Naive thymus-derived CD4-positive, alpha-beta T cell (primary cell): ENCODE measurements around the gene SLX4IP. TPM values are rescaled to one million over a fixed set of nuclear protein-coding genes. Genes with fewer than 3 reads are reported as not detected.

Source experiments
- ATAC-seq: fragments of 150-1000 bp; cut with Tn5 transposase; 2 replicates; pipeline ENCODE4 v1.10.0; 2021; ENCODE audit warnings: mild to moderate bottlenecking, moderate library complexity
- CTCF ChIA-PET: fragments of 350-600 bp; sonication (Branson Sonifier 250); formaldehyde crosslinking; loops from one replicate; lab custom pipeline; 2021; ENCODE audit warnings: antibody characterized with exemption; lab: Charles Lee
- POLR2A ChIA-PET: fragments of 350-600 bp; sonication (Branson Sonifier 250); formaldehyde crosslinking; loops from one replicate; lab custom pipeline; 2021; ENCODE audit warnings: antibody characterized with exemption, inconsistent platforms; lab: Charles Lee
- DNase-seq, 9 donors: peaks; one replicate each; pipeline versions ENCODE4 v3.0.0 to v3.0.0-alpha.2; 2020 to 2022; ENCODE audit warnings: mixed read lengths in 1 of 9
- H3K27ac ChIP-seq: one replicate; pipeline ENCODE4 v1.7.0; 2013; ENCODE audit warnings: mild to moderate bottlenecking, low read depth, low read length, moderate library complexity
- H3K27me3 ChIP-seq, 2 donors: one replicate each; pipeline ENCODE4 v1.7.0; 2013; ENCODE audit warnings: low read length in 2 of 2, mild to moderate bottlenecking in 2 of 2, moderate library complexity in 2 of 2; ENCODE audit not compliant: control insufficient read depth in 2 of 2, insufficient read depth in 2 of 2
- H3K36me3 ChIP-seq, 3 experiments: 1 replicate in 2 of 3; 2 replicates in 1 of 3; pipeline ENCODE4 v1.7.0; 2013; ENCODE audit warnings: low read length in 3 of 3, mild to moderate bottlenecking in 3 of 3, moderate library complexity in 1 of 3; ENCODE audit not compliant: insufficient read depth in 3 of 3, control insufficient read depth in 2 of 3
- H3K4me1 ChIP-seq, 2 donors: one replicate each; pipeline ENCODE4 v1.7.0; 2013; ENCODE audit warnings: low read length in 2 of 2, mild to moderate bottlenecking in 2 of 2, moderate library complexity in 1 of 2; ENCODE audit not compliant: control insufficient read depth in 2 of 2, insufficient read depth in 2 of 2
- H3K4me3 ChIP-seq: 2 replicates; pipeline ENCODE4 v1.7.0; 2013; ENCODE audit warnings: mild to moderate bottlenecking, low read length
- H3K9me3 ChIP-seq, 3 experiments: 1 replicate in 2 of 3; 2 replicates in 1 of 3; pipeline ENCODE4 v1.7.0; 2013; ENCODE audit warnings: low read length in 3 of 3; ENCODE audit not compliant: control insufficient read depth in 2 of 3
- H3K27ac Mint-ChIP-seq, 9 donors: one replicate each; pipeline ENCODE4 v1.8.0; 2020 to 2022; ENCODE audit warnings: mixed read lengths in 9 of 9, mild to moderate bottlenecking in 8 of 9, moderate library complexity in 5 of 9, inconsistent platforms in 2 of 9
- H3K27me3 Mint-ChIP-seq, 5 donors: one replicate each; pipeline ENCODE4 v1.8.0; 2021 to 2022; ENCODE audit warnings: mixed read lengths in 5 of 5, mild to moderate bottlenecking in 1 of 5
- H3K36me3 Mint-ChIP-seq, 5 donors: one replicate each; pipeline ENCODE4 v1.8.0; 2020 to 2022; ENCODE audit warnings: mixed read lengths in 5 of 5, mild to moderate bottlenecking in 3 of 5, inconsistent platforms in 1 of 5
- H3K4me1 Mint-ChIP-seq, 7 donors: one replicate each; pipeline ENCODE4 v1.8.0; 2020 to 2022; ENCODE audit warnings: mixed read lengths in 7 of 7, mild to moderate bottlenecking in 3 of 7, inconsistent platforms in 1 of 7
- H3K4me3 Mint-ChIP-seq, 10 donors: one replicate each; pipeline ENCODE4 v1.8.0; 2020 to 2022; ENCODE audit warnings: mild to moderate bottlenecking in 10 of 10, mixed read lengths in 10 of 10, moderate library complexity in 6 of 10, inconsistent platforms in 2 of 10
- H3K9me3 Mint-ChIP-seq, 11 donors: one replicate each; pipeline ENCODE4 v1.8.0; 2020 to 2022; ENCODE audit warnings: mixed read lengths in 11 of 11, mild to moderate bottlenecking in 4 of 11, inconsistent platforms in 1 of 11, moderate library complexity in 1 of 11
- intact Hi-C, 2 donors: fragments of 100-400 bp; cut with micrococcal nuclease; formaldehyde crosslinking; loops; one replicate each; pipeline ENCODE4 v1.15.1; 2023
- polyA plus RNA-seq, 2 donors: library from polyadenylated mRNA; unstranded; fragments of 300-500 nt; fragmentation: Illumina TruSeq; gene quantifications; one replicate each; pipeline ENCODE4 v1.2.3, GENCODE V29; 2021
- total RNA-seq, 6 experiments: library from RNA in 5 of 6; stranded (reverse) in 5 of 6; gene quantifications; 1 replicate in 5 of 6; 2 replicates in 1 of 6; pipeline ENCODE4 v1.2.3 and lab custom pipeline; 2021 to 2026

Gene SLX4IP
- total and polyA plus RNA-seq, 7 experiments from 2014 or later: 1.6 to 8.2 (median 5.3) TPM

DNA sequence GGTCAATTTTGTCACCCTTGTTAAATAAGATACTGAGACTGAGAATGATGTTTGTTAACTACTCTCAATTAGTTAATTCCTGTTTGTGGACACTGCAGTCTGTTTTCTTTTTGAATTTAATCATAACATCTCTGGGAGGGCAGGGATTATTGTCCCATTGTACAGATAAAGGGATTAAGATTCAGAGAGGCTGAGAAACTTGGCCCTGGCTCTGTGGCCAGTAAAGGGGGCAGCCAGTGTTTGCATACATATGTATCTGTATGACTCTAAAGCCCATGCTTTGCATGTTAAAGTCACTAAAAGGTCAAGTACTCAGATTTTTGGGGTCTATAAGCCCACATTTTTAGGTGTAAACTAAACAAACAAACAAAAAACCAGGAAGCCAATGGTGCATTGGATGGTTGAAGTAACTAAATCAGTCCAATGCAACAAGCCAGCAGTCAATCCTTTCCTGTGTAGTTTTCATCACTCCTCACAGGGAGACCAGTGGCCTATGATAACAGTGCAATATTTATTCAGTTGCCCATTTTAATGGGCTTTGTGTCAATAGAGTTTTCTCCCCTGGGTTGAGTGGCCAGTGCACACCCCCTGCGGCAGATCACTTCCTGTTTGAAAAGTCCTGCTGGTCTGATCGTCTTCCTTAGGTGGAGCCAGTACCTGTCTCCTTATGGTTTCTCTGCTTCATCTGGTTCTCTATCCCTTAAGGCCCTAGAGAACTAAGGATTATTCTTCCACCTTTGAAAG, 106.7 kb downstream of the SLX4IP start:
- H3K36me3 ChIP-seq: no peaks in the 10 kb centered on the region
- no peaks in the 10 kb centered on the region for H3K27me3 Mint-ChIP-seq
- H3K27ac Mint-ChIP-seq: no peak overlapping the region
- no peak overlapping the region for H3K27ac ChIP-seq
- H3K4me3 ChIP-seq: no peak overlapping the region
- no peaks in the 10 kb centered on the region for H3K9me3 ChIP-seq
- ATAC-seq (no peak), DNase-seq (no peak)
- H3K4me3 Mint-ChIP-seq: no peak overlapping the region
- ChIA-PET CTCF (no interaction called here), POLR2A (no interaction called here)
- peaks cover 9 to 40% (median 26%) of the 10 kb centered on the region in 7 donors for H3K4me1 Mint-ChIP-seq
- no peaks in the 10 kb centered on the region for H3K27me3 ChIP-seq
- peaks cover 0 to 13% of the 10 kb centered on the region in 2 donors for H3K4me1 ChIP-seq
- intact Hi-C loops: no loop called here
- peaks cover 0 to 8% (median 0%) of the 10 kb centered on the region in 5 donors for H3K36me3 Mint-ChIP-seq
- peaks cover 0 to 1% (median 0%) of the 10 kb centered on the region in 11 donors for H3K9me3 Mint-ChIP-seq

DNA sequence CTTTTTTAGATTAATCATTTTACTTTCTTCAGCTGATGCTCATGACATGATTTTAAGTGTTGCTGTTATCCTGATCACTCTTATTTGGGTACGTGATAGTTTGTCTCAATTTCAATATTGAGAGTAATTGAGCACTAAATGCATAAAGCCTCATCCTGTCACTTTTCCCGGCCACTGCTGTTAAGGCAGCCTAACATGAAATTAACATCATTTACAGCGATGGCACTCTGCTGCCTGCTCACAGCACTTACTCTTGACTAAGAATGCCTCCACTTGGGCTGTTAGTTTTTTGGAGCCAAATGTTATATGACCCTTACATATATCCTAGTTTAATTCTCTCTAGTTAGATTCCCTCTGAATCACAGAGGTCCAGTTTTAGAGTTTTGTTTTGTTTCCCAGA, 107.3 kb downstream of the SLX4IP start:
- intact Hi-C loops: no loop called here
- H3K36me3 ChIP-seq: no peaks in the 10 kb centered on the region
- Mint-ChIP-seq H3K36me3 (peaks cover 0 to 8% (median 0%) of the 10 kb centered on the region in 5 donors), H3K27me3 (no peaks in the 10 kb centered on the region), H3K27ac (no peak overlapping the region), H3K4me3 (no peak overlapping the region), H3K4me1 (peaks cover 9 to 40% (median 26%) of the 10 kb centered on the region in 7 donors), H3K9me3 (peaks cover 0 to 1% (median 0%) of the 10 kb centered on the region in 11 donors)
- no peak overlapping the region for H3K4me3 ChIP-seq
- no peaks in the 10 kb centered on the region for H3K27me3 ChIP-seq
- no peak overlapping the region for H3K27ac ChIP-seq
- POLR2A ChIA-PET: no interaction called here
- CTCF ChIA-PET: no interaction called here
- no peak for ATAC-seq
- no peak for DNase-seq
- no peaks in the 10 kb centered on the region for H3K9me3 ChIP-seq
- H3K4me1 ChIP-seq: peaks cover 0 to 13% of the 10 kb centered on the region in 2 donors

DNA sequence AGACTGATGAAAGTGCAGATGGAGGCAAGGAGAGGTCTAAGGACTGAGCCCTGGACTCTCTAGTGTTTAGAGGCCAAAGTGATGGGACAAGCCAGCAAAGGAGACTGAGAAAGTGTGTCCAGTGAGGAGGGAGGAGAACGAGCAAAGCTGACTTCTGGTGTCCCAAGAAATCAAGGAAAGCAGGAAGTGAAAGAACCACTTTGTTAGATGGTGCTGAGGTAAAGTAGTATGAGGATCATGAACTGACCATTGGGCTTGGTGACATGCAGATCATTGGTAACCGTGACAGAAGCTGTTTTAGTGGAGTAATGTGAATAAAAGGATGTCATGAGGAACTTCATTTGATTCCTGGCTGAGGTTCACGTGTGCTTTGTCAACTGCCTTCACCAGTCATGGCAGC, 108.4 kb downstream of the SLX4IP start:
- no peaks in the 10 kb centered on the region for H3K27me3 Mint-ChIP-seq
- Histone ChIP-seq H3K4me1 (peaks cover 0 to 13% of the 10 kb centered on the region in 2 donors), H3K4me3 (no peak overlapping the region), H3K27ac (no peak overlapping the region), H3K36me3 (no peaks in the 10 kb centered on the region), H3K27me3 (no peaks in the 10 kb centered on the region), H3K9me3 (no peaks in the 10 kb centered on the region)
- peaks cover 9 to 44% (median 29%) of the 10 kb centered on the region in 7 donors for H3K4me1 Mint-ChIP-seq
- no peak overlapping the region for H3K4me3 Mint-ChIP-seq
- H3K9me3 Mint-ChIP-seq: peaks cover 0 to 1% (median 0%) of the 10 kb centered on the region in 11 donors
- peaks cover 0 to 8% (median 0%) of the 10 kb centered on the region in 5 donors for H3K36me3 Mint-ChIP-seq
- intact Hi-C loops: no loop called here
- ATAC-seq (no peak), DNase-seq (no peak)
- peak overlapping the region in 1 of 9 donors; percentile 68 for H3K27ac Mint-ChIP-seq
- ChIA-PET POLR2A (no interaction called here), CTCF (no interaction called here)

DNA sequence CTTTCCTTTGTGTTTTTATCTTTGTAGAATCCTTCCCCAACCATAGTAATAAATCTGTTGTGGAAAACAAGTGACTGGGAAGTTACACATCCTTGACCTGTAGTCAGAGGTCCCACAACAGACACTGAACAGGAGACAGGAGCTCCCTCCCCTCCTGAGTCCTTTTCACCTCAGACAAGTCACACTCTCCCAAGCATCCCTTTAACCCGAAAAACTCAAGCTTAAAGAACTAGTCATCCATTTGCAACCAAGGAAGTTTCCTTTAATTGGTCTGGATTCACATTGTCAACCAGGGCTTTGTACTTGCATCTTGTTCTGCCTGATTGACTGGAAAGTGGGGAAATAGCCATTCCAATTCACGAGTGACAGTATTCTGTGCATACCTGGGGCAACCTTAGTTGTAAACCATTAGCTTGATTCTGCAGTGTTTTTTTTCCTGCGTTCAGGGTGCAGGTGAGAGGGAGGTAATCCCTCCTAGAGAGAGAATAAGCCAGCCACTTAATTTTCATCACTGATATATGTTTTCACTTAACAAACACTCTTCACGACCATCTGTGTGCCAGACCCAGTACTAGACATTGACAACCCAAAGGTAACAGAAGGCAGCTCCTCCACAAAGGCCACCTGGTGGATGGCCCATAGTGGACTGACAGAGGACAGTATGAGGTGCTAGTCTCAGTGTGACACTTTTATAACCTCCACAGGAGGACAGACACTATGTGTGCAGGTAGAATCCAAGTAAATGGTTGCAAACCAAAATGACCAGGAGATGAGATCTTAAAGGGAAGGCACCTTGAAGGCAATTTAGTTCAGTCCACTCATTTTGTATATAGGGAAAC, 112.4 kb downstream of the SLX4IP start:
- H3K27me3 Mint-ChIP-seq: no peaks in the 10 kb centered on the region
- CTCF ChIA-PET: no interaction called here
- intact Hi-C loops: no loop called here
- H3K9me3 Mint-ChIP-seq: no peaks in the 10 kb centered on the region
- no peaks in the 10 kb centered on the region for H3K36me3 ChIP-seq
- H3K4me1 Mint-ChIP-seq: peaks cover 26 to 53% (median 32%) of the 10 kb centered on the region in 7 donors
- peaks cover 0 to 5% of the 10 kb centered on the region in 2 donors for H3K4me1 ChIP-seq
- no peak overlapping the region for H3K27ac ChIP-seq
- H3K36me3 Mint-ChIP-seq: peaks cover 0 to 8% (median 0%) of the 10 kb centered on the region in 5 donors
- no peaks in the 10 kb centered on the region for H3K9me3 ChIP-seq
- POLR2A ChIA-PET: no interaction called here
- DNase-seq (no peak), ATAC-seq (no peak)
- no peaks in the 10 kb centered on the region for H3K27me3 ChIP-seq
- no peak overlapping the region for H3K4me3 Mint-ChIP-seq
- H3K4me3 ChIP-seq: no peak overlapping the region
- no peak overlapping the region for H3K27ac Mint-ChIP-seq

DNA sequence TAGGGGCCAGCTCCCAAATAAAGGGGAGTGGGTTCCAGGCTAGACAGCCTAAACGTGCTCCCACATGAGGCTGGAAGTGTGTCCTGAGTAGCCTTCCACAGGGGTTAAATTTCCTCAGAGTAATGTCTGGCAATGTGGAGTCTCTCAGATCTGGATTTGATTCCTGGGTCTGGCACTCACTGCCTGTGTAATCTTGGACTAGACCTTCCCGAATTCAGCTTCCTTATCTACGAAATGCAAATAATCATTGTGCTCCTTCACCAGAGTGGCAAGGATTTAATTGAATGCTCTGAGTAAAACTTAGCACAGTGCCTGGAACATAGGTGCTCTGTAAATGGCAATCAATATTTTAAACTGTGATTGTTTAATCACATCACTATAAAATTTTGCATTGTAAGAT, 114.4 kb downstream of the SLX4IP start:
- ATAC-seq: no peak
- CTCF ChIA-PET: no interaction called here
- peak overlapping the region in 1 of 9 donors; percentile 13 for H3K27ac Mint-ChIP-seq

DNA sequence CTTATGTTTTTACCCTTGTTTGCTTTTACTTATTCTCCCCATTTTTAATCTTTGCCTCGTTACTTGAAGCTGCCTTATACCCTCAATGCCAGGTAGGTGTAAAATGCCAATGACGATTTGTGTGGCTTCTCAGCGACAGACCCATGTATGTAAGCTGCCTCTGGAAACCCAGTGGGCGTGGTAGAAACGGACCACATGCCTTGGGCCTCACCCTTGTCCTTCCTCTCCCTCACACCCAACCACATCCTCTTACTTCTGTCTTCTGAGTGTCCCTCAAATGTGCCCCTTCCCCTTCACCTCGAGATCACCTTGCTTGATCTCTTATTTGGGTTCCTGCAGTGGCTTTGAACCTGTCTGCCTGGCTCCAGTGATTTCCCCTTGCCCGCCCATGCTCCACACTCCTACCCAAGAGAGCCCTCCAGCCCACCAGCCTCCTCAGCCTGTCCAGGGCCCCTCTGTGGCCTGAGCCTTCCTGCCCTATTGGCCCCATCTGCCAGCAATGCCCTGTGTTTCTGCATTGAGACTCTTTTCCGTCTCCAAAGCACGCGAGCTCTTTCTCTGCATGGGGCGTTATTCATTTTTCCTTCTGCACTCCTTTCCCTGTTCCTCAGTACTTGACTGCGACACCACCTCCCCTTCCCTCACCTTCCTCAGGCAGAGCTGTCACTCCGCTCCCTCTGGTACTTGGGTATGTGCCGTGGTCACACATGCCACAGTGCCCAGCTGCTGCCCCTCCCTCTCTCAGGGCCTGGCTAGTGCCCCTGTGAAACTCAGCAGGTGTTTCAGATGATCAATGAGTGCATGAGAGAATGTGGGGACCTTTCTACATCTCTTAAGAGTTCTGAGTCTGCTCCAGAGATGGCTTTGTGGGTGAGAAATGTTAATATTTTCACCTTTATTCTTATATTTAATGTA, 115.4 kb downstream of the SLX4IP start:
- ChIA-PET CTCF (no interaction called here), POLR2A (no interaction called here)
- intact Hi-C loops: loop anchor here in 1 of 2 donors (5.0 kb wide), 2 partner anchors 83 to 573 kb away; no protein-coding TSS in a partner anchor

More for the DNA sequence above, 114.4 kb downstream of the SLX4IP start:
- H3K4me3 ChIP-seq: no peak overlapping the region
- H3K27ac ChIP-seq: no peak overlapping the region
- Mint-ChIP-seq H3K9me3 (no peaks in the 10 kb centered on the region), H3K36me3 (no peaks in the 10 kb centered on the region), H3K27me3 (no peaks in the 10 kb centered on the region), H3K4me3 (no peak overlapping the region), H3K4me1 (peaks cover 21 to 48% (median 31%) of the 10 kb centered on the region in 7 donors)
- no peaks in the 10 kb centered on the region for H3K9me3 ChIP-seq
- no peaks in the 10 kb centered on the region for H3K36me3 ChIP-seq
- intact Hi-C loops: no loop called here
- no peaks in the 10 kb centered on the region for H3K27me3 ChIP-seq
- DNase-seq: no peak
- POLR2A ChIA-PET: no interaction called here
- peaks cover 0 to 5% of the 10 kb centered on the region in 2 donors for H3K4me1 ChIP-seq

More for the DNA sequence above, 115.4 kb downstream of the SLX4IP start:
- ATAC-seq (peak; percentile 56), DNase-seq (no peak)
- H3K9me3 Mint-ChIP-seq: no peaks in the 10 kb centered on the region
- no peaks in the 10 kb centered on the region for H3K27me3 ChIP-seq
- H3K27me3 Mint-ChIP-seq: no peaks in the 10 kb centered on the region
- no peak overlapping the region for H3K27ac ChIP-seq
- no peaks in the 10 kb centered on the region for H3K9me3 ChIP-seq
- H3K4me3 ChIP-seq: no peak overlapping the region
- no peaks in the 10 kb centered on the region for H3K36me3 Mint-ChIP-seq
- no peaks in the 10 kb centered on the region for H3K36me3 ChIP-seq
- H3K4me1 Mint-ChIP-seq: peaks cover 21 to 48% (median 31%) of the 10 kb centered on the region in 7 donors
- peak overlapping the region in 5 of 9 donors; percentile 16 to 55 (median 36) for H3K27ac Mint-ChIP-seq
- peaks cover 0 to 5% of the 10 kb centered on the region in 2 donors for H3K4me1 ChIP-seq
- H3K4me3 Mint-ChIP-seq: peak overlapping the region in 3 of 10 donors; percentile 22 to 64 (median 43)
